ENCODE measurements around the gene CRB2. TPM values are rescaled to one million over a fixed set of nuclear protein-coding genes. Genes with fewer than 3 reads are reported as not detected.
"Not testable (repeated sequence)": the region's sequence is repeated elsewhere in the genome, so short reads cannot be mapped to it uniquely, and the experiment has no call there.

Gene CRB2
- total RNA-seq, 1 experiment from 2014 or later = not detected

DNA sequence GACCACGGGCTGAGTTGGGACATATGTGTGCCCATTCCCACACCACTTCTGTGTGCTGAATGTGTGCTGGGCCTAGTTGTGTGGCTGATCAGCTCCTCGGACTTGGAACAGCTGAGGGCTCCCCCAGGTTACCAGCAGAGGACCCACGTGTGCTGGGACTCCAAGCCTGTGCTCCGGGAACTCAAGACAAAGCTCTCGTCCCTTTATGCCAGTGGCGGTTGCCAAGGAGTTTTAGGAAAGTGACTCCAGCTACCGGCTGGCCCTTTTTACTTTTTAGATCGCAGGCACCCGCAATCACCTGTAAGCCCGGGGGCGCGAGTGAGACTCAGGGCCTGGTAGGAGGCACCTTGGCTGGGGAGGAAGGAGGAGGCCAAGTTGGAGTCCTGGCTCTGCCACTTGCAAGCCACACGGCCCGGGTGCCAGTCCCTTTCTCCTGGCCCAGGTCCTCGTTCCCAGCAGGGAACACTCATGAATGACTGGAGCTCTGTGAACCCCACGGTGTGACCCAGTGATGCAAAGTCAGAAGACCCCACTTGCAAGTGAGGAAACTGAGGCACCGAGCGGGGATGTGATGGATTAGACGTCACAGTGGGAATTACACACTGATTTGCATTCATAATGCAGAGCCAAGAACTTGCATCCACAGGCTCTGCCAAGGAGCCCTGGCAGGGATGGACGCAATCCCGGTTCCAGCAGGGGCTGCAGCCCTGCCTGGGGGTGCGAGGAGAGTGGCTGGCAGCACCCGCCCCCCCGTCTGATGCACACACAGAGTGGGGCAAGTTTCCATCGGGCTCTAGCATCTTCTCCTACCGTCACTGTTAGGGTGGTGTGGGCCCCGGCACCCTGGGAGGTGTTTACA, 26.9 kb downstream of the CRB2 start:
- in situ Hi-C loops (cut with HindIII; ENCODE audit: low pct_unique_long_range_greater_than_20kb, low sequenced_read_pairs) = no loop called here
- DNase-seq (ENCODE audit: low read depth, low spot score) = no peak

DNA sequence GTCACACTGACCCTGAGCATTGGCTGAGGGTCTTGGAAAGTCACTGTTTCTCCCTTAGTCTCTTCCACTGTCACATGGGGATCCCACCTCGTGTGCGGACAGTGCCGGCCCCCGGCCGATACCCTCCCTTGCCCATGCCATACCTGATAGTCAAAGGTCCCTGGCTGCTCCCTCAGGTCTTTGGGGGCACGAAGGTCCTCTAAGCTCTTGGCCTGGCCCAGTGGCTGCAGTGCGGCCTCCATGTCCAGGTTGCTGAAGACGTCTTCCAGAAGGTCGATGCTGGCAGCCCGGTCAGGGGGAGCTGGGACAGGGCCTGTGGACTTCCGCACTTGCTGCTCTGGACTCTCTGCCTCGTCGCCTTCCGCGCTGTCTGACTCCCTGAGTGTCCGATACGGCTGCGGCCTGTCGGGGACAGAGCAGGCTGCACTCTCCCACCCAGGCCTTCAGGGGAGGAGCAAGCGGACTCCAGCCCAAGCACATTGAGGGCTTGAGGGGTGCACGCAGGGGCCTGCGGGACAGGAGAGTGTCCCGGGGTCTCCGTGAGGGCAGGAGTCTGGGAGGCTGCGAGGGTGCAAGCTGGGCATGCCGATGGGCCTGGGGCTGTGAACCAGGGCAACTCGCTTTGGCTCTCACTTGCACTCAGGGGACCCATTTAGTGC, 27.6 kb downstream of the CRB2 start:
- in situ Hi-C loops (cut with HindIII; ENCODE audit: low pct_unique_long_range_greater_than_20kb, low sequenced_read_pairs) = no loop called here
- DNase-seq (ENCODE audit: low read depth, low spot score) = no peak

DNA sequence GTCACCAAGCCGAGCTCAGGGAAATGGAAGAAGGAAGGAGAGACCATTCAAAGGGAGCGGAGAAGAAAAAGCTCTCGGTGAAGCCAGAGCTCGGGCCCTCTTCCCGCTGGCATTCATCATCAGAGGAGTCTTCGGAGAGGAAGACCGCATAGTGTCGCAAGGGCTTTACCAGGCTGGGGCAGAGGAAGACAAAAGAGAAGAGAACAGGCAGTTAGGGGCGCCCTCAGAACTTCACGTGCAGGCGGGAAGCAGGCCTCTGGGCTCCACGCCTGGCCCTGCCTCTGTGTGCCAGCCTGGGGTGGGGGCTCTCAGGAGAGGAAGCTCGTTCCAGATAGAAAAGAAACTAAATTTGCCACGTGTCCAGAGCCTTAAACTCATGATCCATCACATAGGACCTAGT, 31.7 kb downstream of the CRB2 start:
- in situ Hi-C loops (cut with HindIII; ENCODE audit: low pct_unique_long_range_greater_than_20kb, low sequenced_read_pairs) = no loop called here
- DNase-seq (ENCODE audit: low read depth, low spot score) = no peak

DNA sequence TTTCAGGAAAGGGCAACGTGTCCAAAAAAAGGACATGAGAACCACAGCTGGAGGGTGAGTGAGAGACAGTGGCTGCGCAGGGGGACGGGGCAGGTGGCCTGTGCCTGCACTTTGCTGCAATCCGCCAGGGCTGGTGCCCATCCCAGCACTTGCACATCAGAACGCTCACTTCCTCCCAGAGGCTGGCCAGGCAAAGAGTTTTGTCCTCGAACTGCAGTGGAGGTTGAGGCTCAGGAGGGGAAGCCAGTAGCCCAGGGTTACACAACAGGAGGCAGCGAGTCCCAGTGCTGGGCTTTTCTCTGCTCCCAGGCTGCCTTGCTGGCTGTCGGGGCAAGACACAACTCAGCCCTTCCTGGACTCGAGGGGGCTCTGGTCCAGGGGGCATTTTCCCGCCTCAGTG, 33.1 kb downstream of the CRB2 start:
- DNase-seq (ENCODE audit: low read depth, low spot score) = no peak
- in situ Hi-C loops (cut with HindIII; ENCODE audit: low pct_unique_long_range_greater_than_20kb, low sequenced_read_pairs) = no loop called here

DNA sequence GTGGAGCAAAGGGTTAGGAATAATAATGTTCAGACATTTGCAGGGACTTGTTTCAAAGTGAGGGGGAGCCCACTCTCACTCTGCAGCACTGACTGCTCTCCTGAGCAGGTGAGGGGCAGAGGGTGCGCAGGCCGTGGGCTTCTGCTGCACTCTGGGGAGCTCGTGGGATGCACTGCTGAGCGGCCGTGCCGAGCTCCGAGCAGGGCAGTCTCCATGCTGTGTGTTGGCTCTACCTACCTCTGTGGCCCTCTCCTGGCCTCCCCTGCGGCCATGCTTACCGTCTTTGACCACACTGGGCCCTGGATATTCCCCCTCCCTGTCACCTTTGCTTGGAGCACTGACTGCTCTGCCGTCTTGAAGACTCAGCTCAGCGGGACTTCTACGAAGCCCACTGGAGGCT, 33.7 kb downstream of the CRB2 start:
- no peak for DNase-seq (ENCODE audit: low read depth, low spot score)
- in situ Hi-C loops (cut with HindIII; ENCODE audit: low pct_unique_long_range_greater_than_20kb, low sequenced_read_pairs) = no loop called here

DNA sequence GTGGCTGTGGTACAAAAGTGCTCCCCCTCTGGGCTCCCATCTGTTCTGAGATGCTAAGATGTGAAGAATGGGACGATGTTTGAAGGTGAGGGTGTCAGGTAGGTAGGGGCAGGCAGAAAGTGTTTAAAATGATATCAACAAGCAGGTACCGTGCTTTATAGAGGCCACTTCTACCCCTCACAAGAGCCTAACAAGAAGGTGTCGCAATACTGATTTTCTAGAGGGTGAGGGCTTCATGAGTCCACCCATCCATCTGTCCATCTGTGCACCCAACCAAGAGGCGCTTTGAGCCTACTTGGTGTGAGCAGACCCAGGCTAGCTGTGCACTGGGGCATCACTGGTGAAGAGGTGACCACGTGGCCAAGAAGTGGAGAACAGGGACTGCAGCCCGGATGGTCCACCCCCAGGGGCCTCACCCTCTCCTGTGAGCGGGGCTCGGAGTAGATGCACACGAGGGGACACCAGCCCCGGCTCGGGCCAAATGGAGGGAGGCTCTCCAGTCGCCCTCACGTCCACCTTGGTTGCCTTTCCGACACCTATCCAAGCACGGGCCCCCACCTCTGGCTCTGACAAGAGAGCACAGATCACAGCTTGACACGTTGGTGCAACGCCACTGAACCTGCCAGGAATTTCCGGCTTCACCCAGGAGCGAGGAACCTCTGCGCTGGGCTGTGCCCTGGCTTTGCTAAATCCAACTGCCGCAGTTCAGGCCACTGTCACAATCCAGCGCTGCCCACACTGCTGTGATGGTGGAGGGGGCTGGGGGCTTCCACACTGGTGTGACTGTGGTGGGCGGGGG, 34.5 kb downstream of the CRB2 start:
- in situ Hi-C loops (cut with HindIII; ENCODE audit: low pct_unique_long_range_greater_than_20kb, low sequenced_read_pairs) = no loop called here

DNA sequence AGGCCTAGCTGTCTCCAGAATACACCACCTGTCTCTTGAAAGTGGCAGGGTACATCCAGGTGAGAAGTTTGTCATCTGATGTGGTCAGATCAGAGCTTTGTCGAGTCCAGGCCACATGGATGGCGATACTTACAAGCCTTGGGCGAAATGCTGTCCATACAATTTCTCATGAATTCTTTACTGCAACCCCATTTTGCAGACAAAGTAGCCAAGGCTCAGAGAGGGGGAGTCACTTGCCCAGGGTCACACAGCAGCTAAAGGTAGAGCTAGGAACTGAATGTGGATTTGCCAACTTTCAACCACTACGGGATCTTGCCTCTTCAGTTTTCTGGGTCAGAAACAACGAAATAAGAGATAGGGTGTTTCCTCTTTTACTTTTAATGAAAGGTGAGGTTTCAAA, 35.2 kb downstream of the CRB2 start:
- no peak for DNase-seq (ENCODE audit: low read depth, low spot score)
- in situ Hi-C loops (cut with HindIII; ENCODE audit: low pct_unique_long_range_greater_than_20kb, low sequenced_read_pairs) = no loop called here

More for the DNA sequence above, 34.5 kb downstream of the CRB2 start:
- no peak for DNase-seq (ENCODE audit: low read depth, low spot score)

DNA sequence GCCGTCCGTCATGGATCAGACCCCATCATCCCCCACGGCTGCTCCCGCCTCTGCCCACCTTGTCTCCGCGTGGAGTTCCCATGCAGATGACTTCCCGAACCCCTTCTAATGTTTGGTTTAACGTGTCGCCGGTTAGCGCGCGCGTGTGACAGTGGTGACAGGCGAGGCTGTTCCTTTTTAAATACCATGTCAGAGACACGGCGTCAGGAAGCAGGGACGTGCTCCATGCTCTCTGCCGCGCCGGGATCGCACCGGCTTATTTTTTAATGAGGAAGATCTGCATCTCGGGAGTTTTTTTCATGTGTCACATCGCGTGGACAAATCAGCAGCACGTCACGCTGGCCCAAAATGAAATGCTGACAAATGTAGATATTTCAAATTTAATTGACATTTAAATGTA, 35.9 kb downstream of the CRB2 start:
- no peak for DNase-seq (ENCODE audit: low read depth, low spot score)
- in situ Hi-C loops (cut with HindIII; ENCODE audit: low pct_unique_long_range_greater_than_20kb, low sequenced_read_pairs) = no loop called here

DNA sequence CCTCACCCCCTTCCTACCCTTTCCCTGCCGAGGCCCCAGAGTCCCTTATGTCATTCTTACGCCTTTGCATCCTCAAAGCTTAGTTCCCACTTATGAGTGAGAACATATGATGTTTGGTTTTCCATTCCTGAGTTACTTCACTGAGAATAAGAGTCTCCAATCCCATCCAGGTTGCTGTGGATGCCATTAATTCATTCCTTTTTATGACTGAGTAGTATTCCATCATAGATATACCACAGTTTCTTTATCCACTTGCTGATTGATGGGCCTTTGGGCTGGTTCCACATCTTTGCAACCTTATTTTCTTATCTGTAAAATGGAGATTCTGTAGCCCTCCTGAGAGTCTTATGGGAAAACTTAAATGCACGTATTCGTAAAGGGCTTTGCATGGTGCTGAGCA, 36.8 kb downstream of the CRB2 start:
- DNase-seq (ENCODE audit: low read depth, low spot score) = no peak
- in situ Hi-C loops (cut with HindIII; ENCODE audit: low pct_unique_long_range_greater_than_20kb, low sequenced_read_pairs) = no loop called here

DNA sequence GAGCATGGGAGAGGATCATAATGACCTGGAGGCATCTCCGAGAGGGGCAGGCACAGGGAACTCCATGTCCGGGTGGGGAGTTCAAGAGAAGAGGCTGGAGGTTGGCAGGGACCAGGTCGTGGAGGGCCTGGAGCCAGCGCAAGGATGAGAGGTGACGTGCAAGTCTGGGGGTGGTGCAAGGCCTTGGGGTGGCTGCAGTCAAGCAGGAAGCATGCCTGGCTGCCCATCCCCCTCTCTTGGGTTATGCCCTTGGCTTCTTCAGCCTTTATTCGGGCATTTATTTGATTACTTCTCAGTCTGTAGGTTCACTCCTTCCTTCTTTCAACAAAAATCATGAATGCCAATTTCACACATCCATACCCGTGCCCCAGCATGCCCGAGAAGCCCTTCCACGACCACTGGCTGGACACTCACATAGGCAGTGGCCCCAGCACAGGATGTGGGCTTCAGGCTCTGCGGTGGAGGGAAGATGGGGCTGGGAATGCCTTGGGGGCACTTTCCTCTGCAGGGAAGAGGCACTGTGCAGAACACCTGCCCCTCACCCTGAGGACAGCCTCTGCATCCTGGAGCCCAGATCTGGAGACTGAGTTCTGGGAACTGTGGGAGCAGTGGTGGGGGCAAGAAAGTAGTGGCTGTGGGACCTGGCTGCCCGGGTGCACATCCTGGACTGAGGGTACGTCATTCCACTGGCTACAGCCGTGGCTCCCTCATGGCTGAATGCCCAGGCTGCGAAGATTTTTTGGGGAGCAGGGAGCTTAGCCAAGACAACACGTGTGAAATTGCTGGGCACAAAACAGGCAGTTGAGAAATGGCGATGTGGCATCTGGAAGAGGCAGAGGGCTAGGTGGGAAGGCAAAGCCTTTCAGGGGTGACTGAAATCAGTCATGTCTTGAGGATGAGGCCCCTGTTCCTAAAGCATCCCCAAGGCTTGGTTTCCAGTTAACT, 38.6 kb downstream of the CRB2 start:
- in situ Hi-C loops (cut with HindIII; ENCODE audit: low pct_unique_long_range_greater_than_20kb, low sequenced_read_pairs) = no loop called here
- no peak for DNase-seq (ENCODE audit: low read depth, low spot score)

DNA sequence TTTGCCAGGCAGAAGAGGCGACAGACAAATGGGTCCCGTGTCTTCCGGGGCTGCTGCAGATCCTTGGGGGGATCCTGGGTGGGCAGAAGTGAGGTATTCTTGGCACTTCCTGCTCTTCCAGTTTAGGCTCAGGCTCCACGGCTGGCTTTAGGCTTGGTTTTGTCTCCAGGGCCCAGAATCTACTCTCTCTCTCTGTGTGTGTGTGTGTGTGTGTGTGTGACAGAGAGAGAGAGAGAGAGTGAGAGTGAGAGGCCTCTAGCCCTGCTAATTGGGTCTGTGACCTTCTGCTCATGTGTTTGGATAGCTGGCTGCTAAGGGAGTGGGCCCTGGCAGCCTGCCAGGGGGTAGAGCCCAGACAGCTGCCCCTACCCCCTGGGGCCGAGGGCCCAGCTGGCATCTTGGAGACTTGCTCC, 39.3 kb downstream of the CRB2 start:
- in situ Hi-C loops (cut with HindIII; ENCODE audit: low pct_unique_long_range_greater_than_20kb, low sequenced_read_pairs) = no loop called here
- no peak for DNase-seq (ENCODE audit: low read depth, low spot score)

DNA sequence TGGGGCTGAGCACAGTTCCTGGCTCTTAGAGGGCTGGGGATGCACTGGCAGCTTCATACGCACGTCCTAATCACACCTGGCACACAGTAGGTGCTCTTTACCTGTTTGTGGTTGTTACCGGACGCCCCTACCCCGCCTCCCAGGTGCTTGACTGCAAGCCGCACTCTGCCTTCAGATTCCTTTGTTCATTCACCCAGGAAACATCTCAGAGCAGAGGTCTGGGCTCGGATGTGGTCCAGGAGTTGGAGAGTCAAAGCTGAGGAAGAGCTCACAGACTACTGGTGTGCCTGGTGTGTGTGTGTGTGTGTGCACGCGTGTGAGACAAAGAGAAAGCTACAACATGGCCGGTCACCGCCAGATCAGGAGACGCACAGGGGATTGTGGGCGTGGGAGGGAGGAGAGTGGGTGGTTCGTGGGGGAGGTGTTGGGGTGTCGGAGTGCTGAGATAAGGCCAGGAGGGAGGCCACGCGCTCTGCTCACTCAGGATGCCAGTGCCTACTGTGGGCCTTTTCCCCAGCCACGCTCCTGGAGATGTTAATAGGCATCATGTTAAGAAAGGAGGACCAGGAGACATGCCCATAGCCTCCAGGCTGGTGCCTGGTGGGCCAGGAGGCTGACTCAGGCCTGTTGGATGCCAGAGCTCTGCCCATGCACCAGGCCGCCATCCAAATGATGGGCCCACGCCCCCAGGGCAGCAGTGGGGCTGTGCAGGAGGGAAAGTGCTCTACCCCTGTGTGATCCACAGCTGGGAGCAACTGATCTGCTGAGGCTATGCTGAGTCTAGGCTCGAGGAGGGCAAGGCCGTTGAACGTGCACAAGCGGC, 39.9 kb downstream of the CRB2 start:
- DNase-seq (ENCODE audit: low read depth, low spot score) = no peak
- in situ Hi-C loops (cut with HindIII; ENCODE audit: low pct_unique_long_range_greater_than_20kb, low sequenced_read_pairs) = no loop called here

DNA sequence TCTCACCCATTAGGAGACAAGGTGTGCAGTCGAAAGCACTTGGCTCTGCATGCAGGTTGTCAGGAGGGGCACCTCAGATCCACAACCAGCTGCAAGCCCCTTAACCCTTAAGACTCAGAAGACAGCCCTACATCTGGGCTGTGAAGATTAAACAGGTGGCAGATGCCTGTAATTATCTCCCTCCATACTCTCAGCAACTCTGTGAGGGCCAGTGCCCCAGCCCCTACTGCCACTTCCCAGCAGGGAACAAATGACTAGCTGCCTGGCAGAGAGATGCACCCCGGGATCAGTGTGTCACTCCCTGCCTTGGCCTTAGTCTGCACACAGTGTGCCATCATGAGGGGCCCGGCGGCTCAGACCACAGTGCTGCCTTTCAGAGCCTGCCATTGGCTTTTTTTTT, 42.0 kb downstream of the CRB2 start:
- in situ Hi-C loops (cut with HindIII; ENCODE audit: low pct_unique_long_range_greater_than_20kb, low sequenced_read_pairs) = no loop called here

DNA sequence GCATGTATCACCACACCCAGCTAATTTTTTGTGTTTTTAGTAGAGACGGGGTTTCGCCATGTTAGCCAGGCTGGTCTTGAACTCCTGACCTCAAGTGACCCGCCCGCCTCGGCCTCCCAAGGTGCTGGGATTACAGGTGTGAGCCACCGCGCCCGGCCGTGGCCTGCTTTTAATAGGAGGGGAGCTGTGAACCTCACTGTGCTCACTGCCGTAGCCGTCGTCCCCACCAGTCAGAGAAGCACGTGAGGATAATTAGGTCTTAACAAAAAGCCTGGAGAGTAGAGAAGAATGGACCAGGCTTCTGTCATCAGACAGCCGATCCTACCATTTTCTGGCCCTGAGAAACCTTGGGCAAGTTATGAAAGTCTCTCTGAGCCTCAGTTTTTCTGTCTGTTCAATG, 42.9 kb downstream of the CRB2 start:
- in situ Hi-C loops (cut with HindIII; ENCODE audit: low pct_unique_long_range_greater_than_20kb, low sequenced_read_pairs); DNase-seq (ENCODE audit: low read depth, low spot score): not testable (repeated sequence)

More for the DNA sequence above, 42.0 kb downstream of the CRB2 start:
- DNase-seq (ENCODE audit: low read depth, low spot score) = no peak

DNA sequence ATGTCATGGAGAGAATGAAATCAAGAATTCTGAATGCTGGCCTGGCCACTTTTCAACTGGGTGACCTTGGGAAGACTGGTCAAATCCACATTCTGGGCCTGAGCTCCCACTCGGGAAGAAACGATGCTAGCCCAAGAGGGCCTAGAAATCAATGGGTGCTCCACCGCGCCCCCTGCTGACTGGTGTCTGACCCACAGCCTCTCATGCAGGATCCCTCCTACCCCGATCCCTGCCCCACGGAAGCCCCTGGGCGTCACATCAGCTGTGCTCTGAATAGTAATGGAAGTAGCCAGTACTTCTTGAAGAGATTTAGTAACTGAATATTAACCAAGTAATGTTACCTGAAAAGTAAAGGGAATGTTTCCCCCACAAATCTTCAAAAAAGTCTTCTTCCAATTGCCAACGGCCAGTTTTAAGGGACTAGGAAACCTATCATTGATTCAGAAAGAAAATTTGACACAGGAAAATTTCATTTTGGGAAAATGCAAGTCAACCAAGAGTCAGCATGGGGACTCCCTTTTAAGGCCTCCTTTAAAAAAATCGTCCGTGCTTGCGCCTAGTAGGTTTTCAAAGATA, 43.9 kb downstream of the CRB2 start:
- in situ Hi-C loops (cut with HindIII; ENCODE audit: low pct_unique_long_range_greater_than_20kb, low sequenced_read_pairs) = no loop called here

DNA sequence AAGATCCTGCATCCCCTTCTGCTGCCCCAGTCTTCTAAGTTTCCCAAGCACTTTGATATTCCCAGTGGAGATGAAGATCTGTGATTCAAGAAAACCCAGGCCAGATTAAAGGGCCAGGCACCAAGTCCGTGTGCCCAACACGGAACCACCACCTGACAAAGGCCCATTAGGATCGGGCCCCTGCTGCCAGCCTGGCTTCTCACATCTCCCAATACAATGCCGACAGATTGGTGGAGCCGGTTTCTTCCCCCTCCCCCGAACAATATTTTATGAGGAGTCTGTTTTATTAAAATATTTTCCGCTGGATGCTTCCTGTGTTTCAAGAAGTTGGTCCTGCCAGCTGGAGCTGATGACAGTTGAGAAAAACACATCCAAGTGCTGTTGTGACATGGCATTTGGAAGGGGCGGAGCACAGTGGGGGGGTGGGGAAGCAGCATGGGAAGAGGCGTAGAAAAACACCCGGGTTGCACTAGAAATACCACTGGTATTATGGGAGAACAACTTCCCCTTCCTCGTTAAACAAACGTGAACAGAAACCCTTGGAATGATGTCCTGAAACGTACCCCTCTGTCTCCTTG, 45.0 kb downstream of the CRB2 start:
- in situ Hi-C loops (cut with HindIII; ENCODE audit: low pct_unique_long_range_greater_than_20kb, low sequenced_read_pairs) = no loop called here
- DNase-seq (ENCODE audit: low read depth, low spot score) = no peak

More for the DNA sequence above, 43.9 kb downstream of the CRB2 start:
- peak; percentile 57 for DNase-seq (ENCODE audit: low read depth, low spot score)
